ENCODE data around the gene IFT22. TPM values are rescaled to one million over a fixed set of nuclear protein-coding genes. Genes with fewer than 3 reads are reported as not detected.
"Not testable (repeated sequence)": the region's sequence is repeated elsewhere in the genome, so short reads cannot be mapped to it uniquely, and the experiment has no call there.

IFT22 gene
- total and polyA plus RNA-seq, 2 of the 4 experiments (the other 2 are of a cell fraction), result 29.3 to 34.1 TPM

DNA sequence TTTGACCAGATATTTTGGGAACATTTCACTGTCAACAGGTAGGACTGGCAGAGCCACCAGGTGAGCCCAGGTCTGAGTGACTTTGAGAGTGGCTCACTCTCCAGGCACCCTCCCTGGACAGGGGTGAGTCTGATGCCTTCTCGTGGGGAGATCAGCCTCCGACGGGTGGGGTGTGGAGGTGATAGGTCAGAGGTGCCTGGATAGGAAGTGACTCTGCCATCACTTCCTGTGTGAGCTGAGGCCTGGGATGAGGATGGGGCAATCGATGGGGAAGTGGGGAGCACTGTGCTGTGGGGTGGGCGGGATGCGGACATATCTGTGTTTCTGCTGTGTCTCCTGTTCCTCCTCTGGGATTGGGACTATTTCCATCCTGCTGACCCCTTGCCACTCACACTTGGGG, 34.6 kb downstream of the IFT22 start:
- Histone ChIP-seq H3K23ac (ENCODE audit: low read depth, low read length) (no peak overlapping the region), H2AFZ (replicated peaks; ENCODE audit: low read length, poor library complexity) (no peak overlapping the region), H3K4ac (ENCODE audit: low read depth, low read length) (no peak overlapping the region), H2BK20ac (ENCODE audit: low read depth, low read length) (no peak overlapping the region), H2AK5ac (ENCODE audit: low read depth, low read length) (no peak overlapping the region), H4K20me1 (ENCODE audit: insufficient read depth, low read length) (no peaks in the 10 kb centered on the region), H4K5ac (ENCODE audit: low read depth, low read length) (no peak overlapping the region), H3K4me1 (ENCODE audit: control insufficient read depth, insufficient read depth, low read length) (no peaks in the 10 kb centered on the region), H3K14ac (replicated peaks; ENCODE audit: low read depth, low read length) (no peak overlapping the region), H3K9me1 (ENCODE audit: insufficient read depth, low read length) (no peaks in the 10 kb centered on the region), H3K4me3 (ENCODE audit: insufficient read depth, low read depth, low read length) (no peak overlapping the region), H3K9ac (ENCODE audit: low read depth, low read length) (no peak overlapping the region), H3K18ac (ENCODE audit: low read depth, low read length) (no peak overlapping the region), H3K4me2 (ENCODE audit: low read depth, low read length) (no peak overlapping the region), H3K27ac (ENCODE audit: insufficient read depth, low read length) (no peak overlapping the region), H3K9me3 (ENCODE audit: control insufficient read depth, insufficient read depth, low read length) (peaks cover 3% of the 10 kb centered on the region), H2BK15ac (ENCODE audit: low read depth, low read length) (no peak overlapping the region), H4K91ac (ENCODE audit: insufficient read depth, low read depth, low read length) (no peak overlapping the region), H4K8ac (ENCODE audit: low read depth in 2 of 2, low read length in 2 of 2) (no peak overlapping the region), H2BK5ac (ENCODE audit: low read depth, low read length, poor library complexity, severe bottlenecking) (no peak overlapping the region), H3K56ac (ENCODE audit: extremely low read depth, insufficient read depth, low read length) (no peak overlapping the region), H2AK9ac (replicated peaks; ENCODE audit: low read depth, low read length, poor library complexity) (no peak overlapping the region), H3K79me1 (ENCODE audit: low read depth in 1 of 2, low read length in 2 of 2) (no peaks in the 10 kb centered on the region), H3K27me3 (ENCODE audit: control insufficient read depth, insufficient read depth, low read length) (peaks cover 43% of the 10 kb centered on the region), H3K36me3 (ENCODE audit: control insufficient read depth, insufficient read depth, low read length) (no peaks in the 10 kb centered on the region), H2BK120ac (ENCODE audit: low read depth, low read length) (no peak overlapping the region)
- POLR2A ChIA-PET (ENCODE audit: unreplicated experiment), result no interaction called here
- no TSS peak for BruUV-seq (replicated peaks)
- TF ChIP-seq POLR2A (IDR thresholded peaks at IDR 0.05; ENCODE audit: low read depth, low read length), result no peak
- TF ChIP-seq CTCF (conservative IDR thresholded peaks at IDR 0.05; ENCODE audit: low read depth, low read length), result no peak
- no peak for TF ChIP-seq RFX5 (IDR thresholded peaks at IDR 0.05; ENCODE audit: low read depth, low read length)
- TF ChIP-seq MAFK (IDR thresholded peaks at IDR 0.05; ENCODE audit: low read depth, low read length), result no peak
- TF ChIP-seq FOS (IDR thresholded peaks at IDR 0.05; ENCODE audit: low read depth, low read length), result no peak
- intact Hi-C loops (cut with micrococcal nuclease) (no loop called here), in situ Hi-C loops (cut with MboI; ENCODE audit: low sequenced_read_pairs) (loop anchor here (10.0 to 25.0 kb wide), 2 partner anchors 392 to 1300 kb away; partner anchors contain the start of genes ACHE and AZGP1), dilution Hi-C loops (cut with HindIII; ENCODE audit: low sequenced_read_pairs, unreplicated experiment) (no loop called here)
- DNase-seq (no peak), ATAC-seq (ENCODE audit: low read depth) (no peak)
- no CpG with 5 or more reads among the region's 6 CpGs for WGBS, 2 experiments (ENCODE audit: extremely low coverage in 2 of 2, insufficient read length in 1 of 2)
- CTCF ChIA-PET, result no interaction called here

- H3K4me2 ChIP-seq (ENCODE audit: low read depth, low read length); H3K9me3 ChIP-seq (ENCODE audit: control insufficient read depth, insufficient read depth, low read length); H2AK5ac ChIP-seq (ENCODE audit: low read depth, low read length); H3K56ac ChIP-seq (ENCODE audit: extremely low read depth, insufficient read depth, low read length); POLR2A ChIA-PET (ENCODE audit: unreplicated experiment); H3K4me3 ChIP-seq (ENCODE audit: insufficient read depth, low read depth, low read length); H3K4me1 ChIP-seq (ENCODE audit: control insufficient read depth, insufficient read depth, low read length); H2AFZ ChIP-seq (replicated peaks; ENCODE audit: low read length, poor library complexity); H3K36me3 ChIP-seq (ENCODE audit: control insufficient read depth, insufficient read depth, low read length); H2BK20ac ChIP-seq (ENCODE audit: low read depth, low read length); H2BK120ac ChIP-seq (ENCODE audit: low read depth, low read length); H3K23ac ChIP-seq (ENCODE audit: low read depth, low read length); DNase-seq; H3K4ac ChIP-seq (ENCODE audit: low read depth, low read length); H3K27ac ChIP-seq (ENCODE audit: insufficient read depth, low read length); BruUV-seq (replicated peaks); H4K8ac ChIP-seq (ENCODE audit: low read depth in 2 of 2, low read length in 2 of 2); H2AK9ac ChIP-seq (replicated peaks; ENCODE audit: low read depth, low read length, poor library complexity); dilution Hi-C loops (cut with HindIII; ENCODE audit: low sequenced_read_pairs, unreplicated experiment); H3K9me1 ChIP-seq (ENCODE audit: insufficient read depth, low read length); H2BK5ac ChIP-seq (ENCODE audit: low read depth, low read length, poor library complexity, severe bottlenecking); H3K18ac ChIP-seq (ENCODE audit: low read depth, low read length); H2BK15ac ChIP-seq (ENCODE audit: low read depth, low read length); intact Hi-C loops (cut with micrococcal nuclease); ATAC-seq (ENCODE audit: low read depth); H4K5ac ChIP-seq (ENCODE audit: low read depth, low read length); H4K20me1 ChIP-seq (ENCODE audit: insufficient read depth, low read length); H3K79me1 ChIP-seq (ENCODE audit: low read depth in 1 of 2, low read length in 2 of 2); H3K14ac ChIP-seq (replicated peaks; ENCODE audit: low read depth, low read length); H4K91ac ChIP-seq (ENCODE audit: insufficient read depth, low read depth, low read length); H3K9ac ChIP-seq (ENCODE audit: low read depth, low read length): not testable (repeated sequence)
- H3K27me3 ChIP-seq (ENCODE audit: control insufficient read depth, insufficient read depth, low read length), result peaks cover 35% of the 10 kb centered on the region
- CTCF ChIA-PET, result interaction anchor here (1.0 kb wide), 1 partner anchor 142 kb away, joined by 5 read pairs; no protein-coding TSS in a partner anchor
- in situ Hi-C loops (cut with MboI; ENCODE audit: low sequenced_read_pairs), result loop anchor here (10.0 to 25.0 kb wide), 2 partner anchors 391 to 1299 kb away; partner anchors contain the start of genes ACHE and AZGP1
- WGBS, 2 experiments (ENCODE audit: extremely low coverage in 2 of 2, insufficient read length in 1 of 2), result no CpG with 5 or more reads among the region's 3 CpGs
Measured at GRCh38 chr7:101285880-101286279, 35.7 kb downstream of the IFT22 start.
